Liver (tissue), 3 donors: ENCODE results near the gene RARG.

Source experiments
- CTCF ChIP-seq: fragments of 150-350 bp; IDR thresholded peaks from 2 replicates; pipeline ENCODE4 v1.5.1; 2017; ENCODE audit warnings: improper control_type of control experiment, low read depth, low read length; ENCODE audit not compliant: missing input control
- EGR1 ChIP-seq, 2 donors: IDR thresholded peaks; 2 replicates each; pipeline ENCODE4 v1.6.1; 2016 to 2018; ENCODE audit warnings: antibody characterized with exemption in 2 of 2, low read depth in 2 of 2
- GABPA ChIP-seq, 2 donors: IDR thresholded peaks in 1 of 2; conservative IDR thresholded peaks in 1 of 2; 2 replicates each; pipeline ENCODE4 v1.6.1; 2016; ENCODE audit warnings: antibody characterized with exemption in 2 of 2, mild to moderate bottlenecking in 1 of 2, moderate library complexity in 1 of 2
- HNF4G ChIP-seq: IDR thresholded peaks from 2 replicates; pipeline ENCODE4 v1.6.1; 2016; ENCODE audit warnings: antibody characterized with exemption
- JUND ChIP-seq, 2 donors: IDR thresholded peaks; 2 replicates each; pipeline ENCODE4 v1.6.1; 2016; ENCODE audit warnings: antibody characterized with exemption in 2 of 2
- MAX ChIP-seq: IDR thresholded peaks from 2 replicates; pipeline ENCODE4 v1.6.1; 2016; ENCODE audit warnings: antibody characterized with exemption
- RAD21 ChIP-seq, 2 donors: IDR thresholded peaks; 2 replicates each; pipeline ENCODE4 v1.6.1; 2016; ENCODE audit warnings: antibody characterized with exemption in 2 of 2, mild to moderate bottlenecking in 2 of 2
- REST ChIP-seq: IDR thresholded peaks from 2 replicates; pipeline ENCODE4 v1.6.1; 2016; ENCODE audit warnings: antibody characterized with exemption, mild to moderate bottlenecking
- RXRA ChIP-seq, 2 donors: IDR thresholded peaks; 2 replicates each; pipeline ENCODE4 v1.6.1; 2017 to 2018; ENCODE audit warnings: antibody characterized with exemption in 2 of 2, mild to moderate bottlenecking in 1 of 2
- SP1 ChIP-seq: IDR thresholded peaks from 2 replicates; pipeline ENCODE4 v1.6.1; 2018; ENCODE audit warnings: antibody characterized with exemption, mild to moderate bottlenecking
- TAF1 ChIP-seq: conservative IDR thresholded peaks from 2 replicates; pipeline ENCODE4 v1.6.1; 2016; ENCODE audit warnings: antibody characterized with exemption, mild to moderate bottlenecking
- YY1 ChIP-seq: IDR thresholded peaks from 2 replicates; pipeline ENCODE4 v1.6.1; 2016; ENCODE audit warnings: antibody characterized with exemption, mild to moderate bottlenecking
- ZBTB33 ChIP-seq: IDR thresholded peaks from 2 replicates; pipeline ENCODE4 v1.6.1; 2016; ENCODE audit warnings: antibody characterized with exemption
- donor health status: healthy.
- donor health status: healthy.

GRCh38 chr12:53219292-53219955 is 12.6 kb downstream of the RARG start:
- no peak for TF ChIP-seq YY1
- TF ChIP-seq TAF1: no peak
- no peak for TF ChIP-seq GABPA (IDR thresholded peaks at IDR 0.05 in 1 of 2, conservative IDR thresholded peaks at IDR 0.05 in 1 of 2)
- no peak for TF ChIP-seq ZBTB33
- no peak for TF ChIP-seq CTCF
- TF ChIP-seq SP1: no peak
- no peak for TF ChIP-seq MAX
- TF ChIP-seq RAD21 (IDR thresholded peaks at IDR 0.05): no peak
- no peak for TF ChIP-seq JUND (IDR thresholded peaks at IDR 0.05)
- no peak for TF ChIP-seq HNF4G
- TF ChIP-seq EGR1 (IDR thresholded peaks at IDR 0.05; ENCODE audit: low read depth in 2 of 2): no peak
- TF ChIP-seq RXRA (IDR thresholded peaks at IDR 0.05): no peak
- TF ChIP-seq REST: no peak
